WTC11 (cell line): ENCODE results near the gene CGRRF1. TPM values are rescaled to one million over a fixed set of nuclear protein-coding genes. Genes with fewer than 3 reads are reported as not detected.
A peak's percentile ranks its signal among the peaks of the same experiment; 100 is the strongest.

Experiments
- ATF2 ChIP-seq: sonication (generic); formaldehyde crosslinking; IDR thresholded peaks from 2 replicates; pipeline ENCODE4 v1.8.1; 2022; ENCODE audit warnings: low read depth, missing genetic modification reagents, borderline replicate concordance
- CREB1 ChIP-seq: sonication (generic); formaldehyde crosslinking; IDR thresholded peaks from 2 replicates; pipeline ENCODE4 v1.8.0; 2023; ENCODE audit warnings: mild to moderate bottlenecking, missing genetic modification reagents
- ELF4 ChIP-seq: sonication (generic); formaldehyde crosslinking; IDR thresholded peaks from 2 replicates; pipeline ENCODE4 v1.8.1; 2022; ENCODE audit warnings: low read depth, mild to moderate bottlenecking, moderate library complexity, missing genetic modification reagents
- ESRRA ChIP-seq: sonication (generic); formaldehyde crosslinking; IDR thresholded peaks from 2 replicates; pipeline ENCODE4 v1.8.1; 2022; ENCODE audit warnings: mild to moderate bottlenecking, missing genetic modification reagents, borderline replicate concordance
- GTF2I ChIP-seq: fragments of 250-450 bp; sonication (Bioruptor Pico); conservative IDR thresholded peaks from 2 replicates; pipeline ENCODE4 v1.4.0; 2021; ENCODE audit warnings: mild to moderate bottlenecking
- HMGA2 ChIP-seq: fragments of 250-450 bp; sonication (Bioruptor Pico); IDR thresholded peaks from 2 replicates; pipeline ENCODE4 v1.4.0; 2021; ENCODE audit warnings: mild to moderate bottlenecking, moderate library complexity
- JAZF1 ChIP-seq: fragments of 250-450 bp; sonication (Bioruptor Pico); IDR thresholded peaks from 2 replicates; pipeline ENCODE4 v1.9.0; 2021; ENCODE audit warnings: moderate library complexity, mild to moderate bottlenecking, inconsistent platforms
- JUN ChIP-seq: sonication (generic); formaldehyde crosslinking; IDR thresholded peaks from 2 replicates; pipeline ENCODE4 v1.8.0; 2023; ENCODE audit warnings: mild to moderate bottlenecking, missing genetic modification reagents
- MYBL2 ChIP-seq: sonication (generic); formaldehyde crosslinking; IDR thresholded peaks from 2 replicates; pipeline ENCODE4 v1.8.1; 2023; ENCODE audit warnings: mild to moderate bottlenecking, moderate library complexity, missing genetic modification reagents
- NFATC4 ChIP-seq: fragments of 250-450 bp; sonication (Bioruptor Pico); IDR thresholded peaks from 2 replicates; pipeline ENCODE4 v1.9.0; 2021; ENCODE audit warnings: mild to moderate bottlenecking
- NFE2L1 ChIP-seq: sonication (generic); formaldehyde crosslinking; IDR thresholded peaks from 2 replicates; pipeline ENCODE4 v1.8.1; 2023; ENCODE audit warnings: missing genetic modification reagents
- NR1H2 ChIP-seq: sonication (generic); formaldehyde crosslinking; IDR thresholded peaks from 2 replicates; pipeline ENCODE4 v1.9.0; 2021; ENCODE audit warnings: mild to moderate bottlenecking, moderate library complexity, missing genetic modification reagents
- NR3C1 ChIP-seq: sonication (generic); formaldehyde crosslinking; conservative IDR thresholded peaks from 2 replicates; pipeline ENCODE4 v1.8.1; 2023; ENCODE audit warnings: low read depth, mild to moderate bottlenecking, missing genetic modification reagents
- OVOL2 ChIP-seq: fragments of 250-450 bp; sonication (Bioruptor Pico); IDR thresholded peaks from 2 replicates; pipeline ENCODE4 v1.9.0; 2021; ENCODE audit warnings: mild to moderate bottlenecking, borderline replicate concordance
- PRDM15 ChIP-seq: sonication (generic); formaldehyde crosslinking; IDR thresholded peaks from 2 replicates; pipeline ENCODE4 v1.8.0; 2022; ENCODE audit warnings: missing genetic modification reagents
- RELA ChIP-seq: sonication (generic); formaldehyde crosslinking; IDR thresholded peaks from 2 replicates; pipeline ENCODE4 v1.8.1; 2022; ENCODE audit warnings: missing genetic modification reagents, mild to moderate bottlenecking, borderline replicate concordance
- RORB ChIP-seq: fragments of 250-450 bp; sonication (Bioruptor Pico); IDR thresholded peaks from 2 replicates; pipeline ENCODE4 v1.9.0; 2021; ENCODE audit warnings: mild to moderate bottlenecking
- SMAD3 ChIP-seq: sonication (generic); formaldehyde crosslinking; IDR thresholded peaks from 2 replicates; pipeline ENCODE4 v1.8.0; 2022; ENCODE audit warnings: missing genetic modification reagents, mild to moderate bottlenecking, borderline replicate concordance
- ZBTB21 ChIP-seq: sonication (generic); formaldehyde crosslinking; IDR thresholded peaks from 2 replicates; pipeline ENCODE4 v1.8.1; 2023; ENCODE audit warnings: mild to moderate bottlenecking, missing genetic modification reagents, borderline replicate concordance
- ZNF138 ChIP-seq: sonication (generic); formaldehyde crosslinking; conservative IDR thresholded peaks from 2 replicates; pipeline ENCODE4 v1.8.1; 2022; ENCODE audit warnings: mild to moderate bottlenecking, moderate library complexity, missing genetic modification reagents
- ZNF232 ChIP-seq: sonication (generic); formaldehyde crosslinking; IDR thresholded peaks from 2 replicates; pipeline ENCODE4 v1.8.0; 2022; ENCODE audit warnings: mild to moderate bottlenecking, missing genetic modification reagents
- ZNF396 ChIP-seq: fragments of 250-450 bp; sonication (Bioruptor Pico); IDR thresholded peaks from 2 replicates; pipeline ENCODE4 v1.8.0; 2021; ENCODE audit warnings: mild to moderate bottlenecking, moderate library complexity, borderline replicate concordance
- ZNF512 ChIP-seq: sonication (generic); formaldehyde crosslinking; IDR thresholded peaks from 2 replicates; pipeline ENCODE4 v1.8.1; 2022; ENCODE audit warnings: missing genetic modification reagents, borderline replicate concordance
- total RNA-seq: library from RNA; stranded (reverse); gene quantifications from 3 replicates; pipeline ENCODE4 v1.2.3, GENCODE V29; 2021
- TF ChIP-seq, protein P1 (sequence below): fragments of 250-450 bp; sonication (Bioruptor Pico); IDR thresholded peaks from 2 replicates; pipeline ENCODE4 v1.9.0; 2021; ENCODE audit warnings: mild to moderate bottlenecking, borderline replicate concordance
- TF ChIP-seq, protein P2 (sequence below): sonication (generic); formaldehyde crosslinking; IDR thresholded peaks from 2 replicates; pipeline ENCODE4 v1.8.0; 2023; ENCODE audit warnings: missing genetic modification reagents
- TF ChIP-seq, protein P3 (sequence below): fragments of 250-450 bp; sonication (Bioruptor Pico); IDR thresholded peaks from 2 replicates; pipeline ENCODE4 v1.8.0; 2021; ENCODE audit warnings: mild to moderate bottlenecking

CGRRF1 gene
- total RNA-seq, 1 experiment from 2014 or later, result 15.1 TPM

GRCh38 chr14:54509546-54510501, at the start of gene CGRRF1 (continued):
- TF ChIP-seq, protein P1, sequence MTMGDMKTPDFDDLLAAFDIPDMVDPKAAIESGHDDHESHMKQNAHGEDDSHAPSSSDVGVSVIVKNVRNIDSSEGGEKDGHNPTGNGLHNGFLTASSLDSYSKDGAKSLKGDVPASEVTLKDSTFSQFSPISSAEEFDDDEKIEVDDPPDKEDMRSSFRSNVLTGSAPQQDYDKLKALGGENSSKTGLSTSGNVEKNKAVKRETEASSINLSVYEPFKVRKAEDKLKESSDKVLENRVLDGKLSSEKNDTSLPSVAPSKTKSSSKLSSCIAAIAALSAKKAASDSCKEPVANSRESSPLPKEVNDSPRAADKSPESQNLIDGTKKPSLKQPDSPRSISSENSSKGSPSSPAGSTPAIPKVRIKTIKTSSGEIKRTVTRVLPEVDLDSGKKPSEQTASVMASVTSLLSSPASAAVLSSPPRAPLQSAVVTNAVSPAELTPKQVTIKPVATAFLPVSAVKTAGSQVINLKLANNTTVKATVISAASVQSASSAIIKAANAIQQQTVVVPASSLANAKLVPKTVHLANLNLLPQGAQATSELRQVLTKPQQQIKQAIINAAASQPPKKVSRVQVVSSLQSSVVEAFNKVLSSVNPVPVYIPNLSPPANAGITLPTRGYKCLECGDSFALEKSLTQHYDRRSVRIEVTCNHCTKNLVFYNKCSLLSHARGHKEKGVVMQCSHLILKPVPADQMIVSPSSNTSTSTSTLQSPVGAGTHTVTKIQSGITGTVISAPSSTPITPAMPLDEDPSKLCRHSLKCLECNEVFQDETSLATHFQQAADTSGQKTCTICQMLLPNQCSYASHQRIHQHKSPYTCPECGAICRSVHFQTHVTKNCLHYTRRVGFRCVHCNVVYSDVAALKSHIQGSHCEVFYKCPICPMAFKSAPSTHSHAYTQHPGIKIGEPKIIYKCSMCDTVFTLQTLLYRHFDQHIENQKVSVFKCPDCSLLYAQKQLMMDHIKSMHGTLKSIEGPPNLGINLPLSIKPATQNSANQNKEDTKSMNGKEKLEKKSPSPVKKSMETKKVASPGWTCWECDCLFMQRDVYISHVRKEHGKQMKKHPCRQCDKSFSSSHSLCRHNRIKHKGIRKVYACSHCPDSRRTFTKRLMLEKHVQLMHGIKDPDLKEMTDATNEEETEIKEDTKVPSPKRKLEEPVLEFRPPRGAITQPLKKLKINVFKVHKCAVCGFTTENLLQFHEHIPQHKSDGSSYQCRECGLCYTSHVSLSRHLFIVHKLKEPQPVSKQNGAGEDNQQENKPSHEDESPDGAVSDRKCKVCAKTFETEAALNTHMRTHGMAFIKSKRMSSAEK, result no peak
- TF ChIP-seq SMAD3 (CRISPR knock-in tag) (no peak), ZNF232 (no peak), HMGA2 (CRISPR knock-in tag) (no peak), NR1H2 (CRISPR knock-in tag) (no peak), RELA (CRISPR knock-in tag) (no peak), GTF2I (CRISPR knock-in tag) (no peak), JUN (CRISPR knock-in tag) (no peak), CREB1 (CRISPR knock-in tag) (0 out of 2 replicates have a peak, but pooled peaks have one; percentile 40), NFATC4 (CRISPR knock-in tag) (no peak), NFE2L1 (no peak), JAZF1 (CRISPR knock-in tag) (no peak), ATF2 (CRISPR knock-in tag) (no peak), MYBL2 (no peak), ZBTB21 (CRISPR knock-in tag) (peak; percentile 6; the same call in 1 of the 2 replicates), ESRRA (CRISPR knock-in tag) (no peak), ELF4 (CRISPR knock-in tag) (no peak), RORB (CRISPR knock-in tag) (no peak), ZNF396 (CRISPR knock-in tag) (no peak), PRDM15 (CRISPR knock-in tag) (no peak), NR3C1 (no peak), ZNF138 (CRISPR knock-in tag) (0 out of 2 replicates have a peak, but pooled peaks have one; percentile 23), OVOL2 (CRISPR knock-in tag) (no peak), ZNF512 (no peak)
- TF ChIP-seq, protein P2, sequence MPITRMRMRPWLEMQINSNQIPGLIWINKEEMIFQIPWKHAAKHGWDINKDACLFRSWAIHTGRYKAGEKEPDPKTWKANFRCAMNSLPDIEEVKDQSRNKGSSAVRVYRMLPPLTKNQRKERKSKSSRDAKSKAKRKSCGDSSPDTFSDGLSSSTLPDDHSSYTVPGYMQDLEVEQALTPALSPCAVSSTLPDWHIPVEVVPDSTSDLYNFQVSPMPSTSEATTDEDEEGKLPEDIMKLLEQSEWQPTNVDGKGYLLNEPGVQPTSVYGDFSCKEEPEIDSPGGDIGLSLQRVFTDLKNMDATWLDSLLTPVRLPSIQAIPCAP (CRISPR knock-in tag), result no peak
- TF ChIP-seq, protein P3, sequence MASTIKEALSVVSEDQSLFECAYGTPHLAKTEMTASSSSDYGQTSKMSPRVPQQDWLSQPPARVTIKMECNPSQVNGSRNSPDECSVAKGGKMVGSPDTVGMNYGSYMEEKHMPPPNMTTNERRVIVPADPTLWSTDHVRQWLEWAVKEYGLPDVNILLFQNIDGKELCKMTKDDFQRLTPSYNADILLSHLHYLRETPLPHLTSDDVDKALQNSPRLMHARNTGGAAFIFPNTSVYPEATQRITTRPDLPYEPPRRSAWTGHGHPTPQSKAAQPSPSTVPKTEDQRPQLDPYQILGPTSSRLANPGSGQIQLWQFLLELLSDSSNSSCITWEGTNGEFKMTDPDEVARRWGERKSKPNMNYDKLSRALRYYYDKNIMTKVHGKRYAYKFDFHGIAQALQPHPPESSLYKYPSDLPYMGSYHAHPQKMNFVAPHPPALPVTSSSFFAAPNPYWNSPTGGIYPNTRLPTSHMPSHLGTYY (CRISPR knock-in tag), result no peak
